ENCODE measurements around the gene TLE2.

DNA sequence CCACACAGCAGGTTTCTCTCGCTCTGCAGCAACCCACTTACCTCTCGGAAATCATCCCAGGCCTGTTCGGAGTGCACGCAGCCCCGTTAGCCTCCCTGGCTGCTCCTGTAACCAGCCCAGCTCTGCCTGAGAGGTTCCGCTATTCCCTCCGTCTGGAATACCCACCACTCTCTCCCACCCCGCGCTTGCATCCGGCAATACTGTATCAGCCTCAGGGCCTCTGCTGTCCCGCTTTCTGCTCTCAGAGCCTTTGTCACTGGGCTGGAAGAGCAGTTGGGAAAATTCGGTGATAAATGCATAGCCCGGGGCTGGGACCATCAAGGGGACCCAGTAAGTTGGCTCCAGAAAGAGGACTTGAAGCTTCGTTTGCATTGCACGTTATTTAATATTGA lies 52.5 kb downstream of the TLE2 start:
- TF ChIP-seq CTCF (IDR thresholded peaks at IDR 0.05; ENCODE audit: low read depth, low read length), result no peak
- TF ChIP-seq EZH2phosphoT487 (IDR thresholded peaks at IDR 0.05; ENCODE audit: low read depth), result no peak

All from OCI-LY3 (cell line).